BLaER1 treated with 17β-estradiol and CSF1 and Interleukin-3, amounts not matched to agents 10 nM and 100 nM (cell line): ENCODE data around the gene BORCS8.

Source experiments
- H3K27ac ChIP-seq, 11 experiments: shearing (Covaris generic); formaldehyde crosslinking; 2 replicates each; pipeline ENCODE4 v1.8.1; 2022
- H3K27me3 ChIP-seq, 11 experiments: shearing (Covaris generic); formaldehyde crosslinking; 2 replicates each; pipeline ENCODE4 v1.8.1; 2022
- H3K36me3 ChIP-seq, 11 experiments: shearing (Covaris generic); formaldehyde crosslinking; 2 replicates each; pipeline ENCODE4 v1.8.1; 2022
- H3K4me1 ChIP-seq, 10 experiments: shearing (Covaris generic); formaldehyde crosslinking; 2 replicates each; pipeline ENCODE4 v1.8.1; 2022
- H3K4me2 ChIP-seq, 11 experiments: shearing (Covaris generic); formaldehyde crosslinking; 2 replicates each; pipeline ENCODE4 v1.8.1; 2022
- H3K4me3 ChIP-seq, 10 experiments: shearing (Covaris generic); formaldehyde crosslinking; 2 replicates each; pipeline ENCODE4 v1.8.1; 2022
- H3K9ac ChIP-seq, 11 experiments: shearing (Covaris generic); formaldehyde crosslinking; 2 replicates each; pipeline ENCODE4 v1.8.1; 2022
- H3K9me3 ChIP-seq, 11 experiments: shearing (Covaris generic); formaldehyde crosslinking; replicated peaks in 1 of 11; 2 replicates each; pipeline ENCODE4 v1.8.1; 2022
- H4K20me1 ChIP-seq, 11 experiments: shearing (Covaris generic); formaldehyde crosslinking; 2 replicates each; pipeline ENCODE4 v1.8.1; 2022
- Cebpa-rat ChIP-seq, 11 experiments: shearing (Covaris generic); IDR thresholded peaks; 2 replicates each; pipeline ENCODE4 v1.8.1; 2022

Gene BORCS8

DNA sequence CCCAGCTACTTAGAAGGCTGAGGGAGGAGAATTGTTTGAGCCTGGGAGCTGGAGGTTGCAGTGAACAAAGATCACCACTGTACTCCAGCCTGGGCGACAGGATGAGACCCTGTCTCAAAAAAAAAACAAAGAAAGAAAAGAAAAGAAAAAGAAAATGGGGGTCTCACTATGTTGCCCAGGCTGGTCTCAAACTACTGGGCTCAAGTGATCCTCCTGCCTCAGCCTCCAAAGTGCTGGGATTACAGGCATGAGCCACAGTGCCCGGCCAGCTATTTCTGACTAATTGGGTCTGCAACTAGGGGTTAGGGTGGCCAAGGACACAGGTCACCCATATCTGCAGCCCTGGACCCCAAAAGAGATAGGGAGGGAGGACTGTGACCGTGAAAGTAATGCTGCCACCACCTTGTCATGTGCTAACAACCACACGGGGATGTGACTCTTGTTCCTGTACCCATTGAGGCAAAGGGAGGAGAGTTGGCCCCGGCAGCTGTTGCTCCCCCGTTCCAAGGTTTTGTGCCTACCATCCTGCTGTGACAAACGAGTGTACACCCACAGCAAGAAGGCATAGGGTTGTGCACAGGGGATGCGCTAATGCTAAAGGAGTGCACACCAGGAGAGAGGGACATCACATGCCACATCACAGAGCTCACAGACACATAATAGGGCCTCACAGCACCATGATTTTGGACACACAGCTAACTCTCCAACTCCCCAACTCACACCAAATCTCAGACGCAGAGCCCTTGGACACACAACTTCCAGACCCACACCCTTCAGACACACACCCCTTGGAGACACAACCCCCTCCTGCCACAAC lies 22.5 kb downstream of the BORCS8 start:
- H3K36me3 ChIP-seq, result peaks cover 0 to 6% (median 0%) of the 10 kb centered on the region in 11 experiments; a peak in 3 of 22 replicates
- TF ChIP-seq Cebpa-rat (IDR thresholded peaks at IDR 0.05), result no peak
- peak overlapping the region in 5 of 10 experiments; percentile 35 to 61 (median 47); a peak in 5 of 20 replicates for H3K4me3 ChIP-seq
- no peak overlapping the region for H3K27ac ChIP-seq
- peak overlapping the region; percentile 81 to 93 (median 90) for H3K4me2 ChIP-seq
- H3K27me3 ChIP-seq, result peaks cover 0 to 10% (median 0%) of the 10 kb centered on the region in 11 experiments; a peak in 3 of 22 replicates
- peaks cover 12 to 76% (median 36%) of the 10 kb centered on the region in 11 experiments; a peak in 19 of 22 replicates for H4K20me1 ChIP-seq
- no peaks in the 10 kb centered on the region for H3K9me3 ChIP-seq
- peaks cover 23 to 33% (median 30%) of the 10 kb centered on the region in 10 experiments for H3K4me1 ChIP-seq
- H3K9ac ChIP-seq, result peak overlapping the region in 1 of 11 experiments; percentile 59; a peak in 2 of 22 replicates

DNA sequence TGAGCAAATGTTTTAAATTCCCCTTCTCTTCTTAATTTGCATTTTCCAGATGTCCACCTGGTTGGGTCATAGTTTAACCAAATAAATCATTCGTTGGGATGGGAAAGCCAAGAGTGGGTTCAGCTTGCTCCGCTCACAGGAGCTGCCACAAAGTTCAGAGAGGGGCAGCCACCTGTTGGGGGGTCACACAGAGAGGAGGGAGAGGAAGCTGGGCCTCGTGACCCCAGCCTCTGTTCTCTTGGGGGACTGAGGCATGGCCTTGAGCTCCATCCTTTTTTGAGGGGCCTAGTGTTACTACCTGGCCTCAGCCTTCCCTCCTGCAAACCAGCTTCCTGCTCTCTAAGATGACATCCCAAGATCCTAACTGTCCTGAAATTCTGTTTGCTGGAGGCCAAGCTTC lies 24.3 kb downstream of the BORCS8 start:
- H3K27me3 ChIP-seq, result peaks cover 0 to 10% (median 0%) of the 10 kb centered on the region in 11 experiments; a peak in 3 of 22 replicates

DNA sequence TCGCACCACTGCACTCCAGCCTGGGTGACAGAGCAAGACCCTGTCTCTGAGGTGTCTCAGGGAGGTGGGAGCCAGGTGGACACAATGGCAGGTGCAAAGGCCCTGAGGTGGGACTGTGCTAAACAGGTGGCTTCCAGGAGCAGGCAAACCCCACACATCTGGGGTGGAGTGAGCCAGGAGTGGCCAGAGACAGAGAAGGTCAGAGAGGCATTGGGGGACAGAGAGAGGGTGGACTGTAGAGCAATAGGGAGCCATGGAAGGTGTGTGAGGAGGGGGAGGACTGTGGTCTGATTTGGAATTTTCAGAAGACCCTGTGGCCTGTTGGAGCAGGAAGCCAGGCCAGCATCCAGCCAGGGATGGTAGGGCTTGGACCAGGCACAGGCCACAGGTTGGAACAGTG lies 26.6 kb downstream of the BORCS8 start:
- Histone ChIP-seq H3K4me3 (no peak overlapping the region), H4K20me1 (peaks cover 11 to 77% (median 19%) of the 10 kb centered on the region in 11 experiments; a peak in 19 of 22 replicates), H3K9me3 (no peaks in the 10 kb centered on the region), H3K27ac (no peak overlapping the region), H3K27me3 (peaks cover 0 to 10% (median 0%) of the 10 kb centered on the region in 11 experiments; a peak in 2 of 22 replicates), H3K4me1 (peaks cover 4 to 19% (median 15%) of the 10 kb centered on the region in 10 experiments), H3K9ac (no peak overlapping the region), H3K36me3 (peaks cover 0 to 6% (median 0%) of the 10 kb centered on the region in 11 experiments; a peak in 2 of 22 replicates), H3K4me2 (no peak overlapping the region)
- no peak for TF ChIP-seq Cebpa-rat (IDR thresholded peaks at IDR 0.05)

More for the DNA sequence above, 24.3 kb downstream of the BORCS8 start:
- Histone ChIP-seq H3K9ac (no peak overlapping the region), H3K9me3 (no peaks in the 10 kb centered on the region), H3K4me2 (no peak overlapping the region), H3K4me1 (peaks cover 17 to 32% (median 27%) of the 10 kb centered on the region in 10 experiments), H3K27ac (no peak overlapping the region), H4K20me1 (peaks cover 12 to 86% (median 36%) of the 10 kb centered on the region in 11 experiments; a peak in 19 of 22 replicates), H3K4me3 (no peak overlapping the region), H3K36me3 (peaks cover 0 to 6% (median 0%) of the 10 kb centered on the region in 11 experiments; a peak in 2 of 22 replicates)
- no peak for TF ChIP-seq Cebpa-rat (IDR thresholded peaks at IDR 0.05)

DNA sequence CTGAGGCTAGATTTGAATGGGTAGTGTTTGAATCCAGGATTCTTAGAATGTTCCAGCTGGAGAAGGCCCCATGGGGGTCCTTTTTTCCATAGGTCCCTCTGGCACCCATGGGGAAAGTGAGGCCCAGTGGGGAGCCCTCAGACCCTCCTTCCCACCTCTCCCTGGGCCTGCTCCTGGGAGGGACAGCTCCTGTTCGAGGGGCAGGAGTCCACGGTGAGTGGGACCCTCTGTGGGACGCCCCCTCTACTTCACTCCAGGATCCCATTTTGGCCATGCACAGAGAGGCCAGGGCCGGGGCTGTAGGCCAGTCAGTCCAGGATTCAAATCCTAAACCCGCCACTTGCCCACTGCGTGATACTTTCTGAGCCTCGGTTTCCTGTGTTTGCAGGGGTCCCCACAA lies 29.5 kb downstream of the BORCS8 start:
- Histone ChIP-seq H3K4me3 (no peak overlapping the region), H3K4me1 (peaks cover 0 to 29% (median 18%) of the 10 kb centered on the region in 10 experiments; a peak in 18 of 20 replicates), H3K27me3 (no peaks in the 10 kb centered on the region), H3K9ac (no peak overlapping the region), H3K27ac (no peak overlapping the region), H3K36me3 (peaks cover 0 to under 1% (median 0%) of the 10 kb centered on the region in 11 experiments; a peak in 1 of 22 replicates), H3K4me2 (no peak overlapping the region), H4K20me1 (peaks cover 0 to 66% (median 0%) of the 10 kb centered on the region in 11 experiments; a peak in 8 of 22 replicates), H3K9me3 (no peaks in the 10 kb centered on the region)
- TF ChIP-seq Cebpa-rat (IDR thresholded peaks at IDR 0.05), result no peak

DNA sequence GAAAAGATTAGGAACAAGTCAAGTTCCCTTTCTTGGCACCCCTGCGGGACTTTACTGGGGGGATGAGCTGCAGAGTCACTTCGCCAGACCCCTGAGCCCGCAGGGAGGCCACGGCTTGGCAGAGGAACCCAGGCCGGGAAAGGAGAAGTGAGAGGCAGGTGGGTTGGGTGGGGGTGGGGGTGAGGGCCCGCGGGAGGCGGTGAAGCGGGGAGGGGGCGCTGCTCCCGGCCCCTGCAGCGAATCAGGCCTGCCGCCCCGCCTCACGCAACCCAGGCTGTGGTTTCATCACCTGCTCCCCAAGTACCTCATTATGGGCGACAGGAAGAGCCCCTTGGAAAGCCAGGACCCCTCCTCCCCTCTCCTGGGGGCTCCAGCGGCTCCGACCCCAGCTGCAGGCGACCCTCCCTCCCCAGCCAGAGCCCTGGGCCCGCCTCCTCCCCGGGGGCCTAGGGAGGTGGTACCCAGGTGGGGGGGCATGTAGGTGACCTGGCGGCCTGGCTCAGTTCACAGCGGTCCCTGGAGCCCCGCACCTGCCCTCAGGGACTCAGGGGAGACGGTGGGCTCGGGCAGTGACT lies 31.4 kb downstream of the BORCS8 start:
- Histone ChIP-seq H3K36me3 (peaks cover 14 to 19% (median 17%) of the 10 kb centered on the region in 11 experiments; a peak in 21 of 22 replicates), H3K9ac (peak overlapping the region in 1 of 11 experiments; percentile 49; a peak in 1 of 22 replicates), H3K27ac (peak overlapping the region in 3 of 11 experiments; percentile 17 to 49 (median 27); a peak in 2 of 22 replicates), H3K27me3 (no peaks in the 10 kb centered on the region), H4K20me1 (peaks cover 0 to 47% (median 0%) of the 10 kb centered on the region in 11 experiments; a peak in 6 of 22 replicates), H3K4me2 (peak overlapping the region; percentile 12 to 73 (median 55); a peak in 19 of 22 replicates), H3K4me1 (peaks cover 0 to 29% (median 18%) of the 10 kb centered on the region in 10 experiments; a peak in 18 of 20 replicates), H3K4me3 (no peak overlapping the region), H3K9me3 (peaks cover 0 to 10% (median 4%) of the 10 kb centered on the region in 11 experiments; a peak in 8 of 22 replicates)
- TF ChIP-seq Cebpa-rat (IDR thresholded peaks at IDR 0.05), result no peak

DNA sequence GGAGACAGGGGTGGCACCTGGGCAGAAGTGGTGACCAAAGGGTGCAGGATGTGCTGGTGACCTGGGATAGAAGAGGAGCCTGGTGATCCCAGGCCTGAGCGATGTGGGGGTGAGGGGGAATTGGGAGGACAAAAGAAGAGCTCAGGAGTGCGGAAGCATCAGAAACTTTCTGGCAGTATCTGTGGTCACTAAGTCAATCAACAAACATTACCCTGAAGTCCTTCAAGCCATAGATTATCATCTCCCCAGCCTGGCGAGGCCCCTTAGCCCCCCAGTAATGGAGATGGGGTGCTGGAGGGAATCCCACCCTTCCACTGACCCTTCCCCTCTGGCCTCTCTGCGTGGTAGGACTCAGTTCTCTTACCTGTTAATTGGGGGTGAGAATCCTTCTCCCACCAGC lies 32.4 kb downstream of the BORCS8 start:
- H3K36me3 ChIP-seq, result peaks cover 16 to 29% (median 22%) of the 10 kb centered on the region in 11 experiments; a peak in 21 of 22 replicates
- H3K27ac ChIP-seq, result no peak overlapping the region
- no peak overlapping the region for H3K9ac ChIP-seq
- peaks cover 0 to 29% (median 18%) of the 10 kb centered on the region in 10 experiments; a peak in 18 of 20 replicates for H3K4me1 ChIP-seq
- H3K27me3 ChIP-seq, result no peaks in the 10 kb centered on the region
- TF ChIP-seq Cebpa-rat (IDR thresholded peaks at IDR 0.05), result no peak
- H4K20me1 ChIP-seq, result peaks cover 0 to 37% (median 0%) of the 10 kb centered on the region in 11 experiments; a peak in 6 of 22 replicates
- peak overlapping the region in 5 of 11 experiments; percentile 54 to 71 (median 61); a peak in 5 of 22 replicates for H3K4me2 ChIP-seq
- H3K4me3 ChIP-seq, result no peak overlapping the region
- H3K9me3 ChIP-seq, result peaks cover 0 to 12% (median 4%) of the 10 kb centered on the region in 11 experiments; a peak in 8 of 22 replicates

DNA sequence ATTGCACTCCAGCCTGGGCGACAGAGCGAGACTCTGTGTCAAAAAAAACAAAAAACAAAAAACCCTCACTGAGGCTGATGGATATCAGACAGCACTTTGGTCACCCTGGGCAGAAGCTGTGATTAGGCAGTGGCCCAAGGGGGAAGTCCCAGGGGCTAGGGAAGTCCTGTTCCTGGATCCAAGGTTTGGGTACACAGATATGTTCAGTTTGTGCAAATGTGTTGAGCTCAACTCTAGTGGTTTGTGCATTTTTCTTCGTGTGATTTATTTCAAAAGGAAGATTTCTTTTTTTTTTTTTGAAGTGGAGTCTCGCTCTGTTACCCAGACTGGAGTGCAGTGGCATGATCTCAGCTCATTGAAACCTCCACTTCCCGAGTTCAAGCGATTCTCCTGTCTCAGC lies 34.1 kb downstream of the BORCS8 start:
- Histone ChIP-seq H3K9ac (no peak overlapping the region), H3K27ac (no peak overlapping the region), H3K9me3 (peaks cover 0 to 12% (median 4%) of the 10 kb centered on the region in 11 experiments; a peak in 8 of 22 replicates), H3K4me3 (no peak overlapping the region), H4K20me1 (peaks cover 0 to 19% (median 0%) of the 10 kb centered on the region in 11 experiments; a peak in 6 of 22 replicates), H3K27me3 (no peaks in the 10 kb centered on the region), H3K36me3 (peaks cover 16 to 30% (median 22%) of the 10 kb centered on the region in 11 experiments; a peak in 21 of 22 replicates), H3K4me1 (peaks cover 0 to 29% (median 18%) of the 10 kb centered on the region in 10 experiments; a peak in 18 of 20 replicates), H3K4me2 (no peak overlapping the region)
- TF ChIP-seq Cebpa-rat (IDR thresholded peaks at IDR 0.05), result no peak

DNA sequence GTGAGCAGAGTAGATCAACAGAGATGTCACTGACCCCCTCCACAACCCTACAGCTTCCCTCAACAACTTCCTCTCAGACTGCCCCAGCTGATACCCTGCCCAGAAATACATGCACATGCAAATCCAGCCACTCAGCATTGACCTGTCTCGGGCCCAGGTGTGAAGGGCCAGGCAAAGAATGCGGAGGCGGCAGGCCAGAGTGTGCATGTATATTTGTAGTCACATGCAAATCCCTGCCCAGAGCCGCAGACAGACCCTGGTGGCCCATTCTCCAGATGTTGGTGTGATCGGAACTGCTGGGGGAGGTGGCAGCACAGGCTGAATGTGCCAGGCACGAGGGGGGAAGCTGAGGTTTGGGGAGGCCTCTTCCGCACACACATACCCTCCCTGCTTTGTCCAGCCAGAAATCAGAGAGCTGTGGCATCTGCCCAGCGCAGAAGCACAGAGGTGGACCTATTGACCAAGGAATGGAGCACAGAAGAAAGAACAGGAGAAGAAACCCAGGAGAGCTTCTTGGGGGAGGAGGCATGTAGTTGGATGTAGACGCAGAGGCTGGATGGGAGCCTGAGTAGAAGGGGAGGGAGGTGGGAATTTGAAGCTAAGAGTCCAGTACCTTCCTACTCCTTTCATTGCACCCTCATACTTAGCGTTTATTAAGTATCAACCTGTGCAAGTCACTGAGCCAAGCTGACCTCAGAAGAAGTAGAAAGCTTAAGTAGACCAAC lies 36.3 kb downstream of the BORCS8 start:
- H3K4me1 ChIP-seq, result peaks cover 0 to 29% (median 14%) of the 10 kb centered on the region in 10 experiments; a peak in 18 of 20 replicates
- no peak overlapping the region for H3K4me2 ChIP-seq
- H4K20me1 ChIP-seq, result peaks cover 0 to 8% (median 0%) of the 10 kb centered on the region in 11 experiments; a peak in 2 of 22 replicates
- H3K9ac ChIP-seq, result no peak overlapping the region
- H3K9me3 ChIP-seq, result peaks cover 0 to 12% (median 4%) of the 10 kb centered on the region in 11 experiments; a peak in 8 of 22 replicates
- peaks cover 16 to 30% (median 22%) of the 10 kb centered on the region in 11 experiments; a peak in 21 of 22 replicates for H3K36me3 ChIP-seq
- H3K27ac ChIP-seq, result no peak overlapping the region
- no peak overlapping the region for H3K4me3 ChIP-seq
- no peaks in the 10 kb centered on the region for H3K27me3 ChIP-seq
- TF ChIP-seq Cebpa-rat (IDR thresholded peaks at IDR 0.05), result no peak
